Osteocyte (in vitro differentiated cells): ENCODE data around the gene FRMD4B. TPM values are rescaled to one million over a fixed set of nuclear protein-coding genes. Genes with fewer than 3 reads are reported as not detected.

Experiments used
- DNase-seq: peaks from one replicate; pipeline ENCODE4 v3.0.0; 2021; ENCODE audit warnings: mixed read lengths; ENCODE audit not compliant: unreplicated experiment; ENCODE audit errors: extremely low spot score
- H3K27ac Mint-ChIP-seq: one replicate; pipeline ENCODE4 v1.8.0; 2021; ENCODE audit warnings: mild to moderate bottlenecking, mixed read lengths; ENCODE audit not compliant: unreplicated experiment
- H3K27me3 Mint-ChIP-seq: one replicate; pipeline ENCODE4 v1.8.0; 2021; ENCODE audit warnings: mixed read lengths; ENCODE audit not compliant: unreplicated experiment
- H3K36me3 Mint-ChIP-seq: one replicate; pipeline ENCODE4 v1.8.0; 2021; ENCODE audit warnings: mixed read lengths; ENCODE audit not compliant: unreplicated experiment
- H3K4me1 Mint-ChIP-seq: one replicate; pipeline ENCODE4 v1.8.0; 2021; ENCODE audit warnings: mixed read lengths; ENCODE audit not compliant: unreplicated experiment
- H3K4me3 Mint-ChIP-seq: one replicate; pipeline ENCODE4 v1.8.0; 2021; ENCODE audit warnings: mild to moderate bottlenecking, moderate library complexity, mixed read lengths; ENCODE audit not compliant: unreplicated experiment
- H3K9me3 Mint-ChIP-seq: one replicate; pipeline ENCODE4 v1.8.0; 2021; ENCODE audit warnings: mixed read lengths; ENCODE audit not compliant: unreplicated experiment
- total RNA-seq: library from RNA; stranded (reverse); gene quantifications from 2 replicates; pipeline ENCODE4 v1.2.1, GENCODE V29; 2021
- TF ChIP-seq, protein P1 (sequence below): fragments of 200-600 bp; sonication (generic); IDR thresholded peaks from 2 replicates; pipeline ENCODE4 v1.5.0; 2021; ENCODE audit warnings: antibody characterized with exemption, mild to moderate bottlenecking, moderate library complexity

FRMD4B gene
- total RNA-seq, 1 donor from 2014 or later, result 1.3 TPM

DNA sequence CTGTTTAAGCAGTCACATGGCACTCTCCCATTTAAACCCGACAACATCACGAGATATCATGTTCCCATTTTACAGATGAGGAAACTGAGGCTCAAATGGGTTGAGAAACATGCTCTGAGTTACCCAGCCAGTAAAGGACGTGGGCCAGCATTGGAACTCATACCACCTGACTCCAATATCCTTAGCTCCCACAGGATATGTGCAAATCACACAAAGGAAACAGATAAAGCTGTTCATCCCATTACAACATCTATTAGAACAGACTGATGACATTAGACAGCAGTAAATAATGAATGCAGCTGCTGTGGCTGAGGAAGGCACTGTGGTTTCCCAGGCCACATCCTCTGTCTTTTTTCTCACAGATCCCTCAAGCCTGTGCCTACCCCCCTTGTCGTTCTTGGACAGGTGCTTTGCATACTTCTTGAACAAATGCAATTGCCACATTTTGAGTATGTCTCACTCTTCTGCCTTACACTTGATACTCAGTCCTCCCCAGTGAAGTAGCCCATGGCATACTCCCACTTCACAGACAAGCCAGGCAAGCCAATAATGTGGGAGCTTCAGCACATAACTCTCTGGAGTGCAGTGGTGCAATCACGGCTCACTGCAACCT lies 17.7 kb downstream of the FRMD4B start:
- Mint-ChIP-seq H3K36me3 (no peaks in the 10 kb centered on the region), H3K4me3 (no peak overlapping the region), H3K9me3 (no peaks in the 10 kb centered on the region), H3K27me3 (no peaks in the 10 kb centered on the region), H3K4me1 (peaks cover 44% of the 10 kb centered on the region), H3K27ac (no peak overlapping the region)
- TF ChIP-seq, protein P1, sequence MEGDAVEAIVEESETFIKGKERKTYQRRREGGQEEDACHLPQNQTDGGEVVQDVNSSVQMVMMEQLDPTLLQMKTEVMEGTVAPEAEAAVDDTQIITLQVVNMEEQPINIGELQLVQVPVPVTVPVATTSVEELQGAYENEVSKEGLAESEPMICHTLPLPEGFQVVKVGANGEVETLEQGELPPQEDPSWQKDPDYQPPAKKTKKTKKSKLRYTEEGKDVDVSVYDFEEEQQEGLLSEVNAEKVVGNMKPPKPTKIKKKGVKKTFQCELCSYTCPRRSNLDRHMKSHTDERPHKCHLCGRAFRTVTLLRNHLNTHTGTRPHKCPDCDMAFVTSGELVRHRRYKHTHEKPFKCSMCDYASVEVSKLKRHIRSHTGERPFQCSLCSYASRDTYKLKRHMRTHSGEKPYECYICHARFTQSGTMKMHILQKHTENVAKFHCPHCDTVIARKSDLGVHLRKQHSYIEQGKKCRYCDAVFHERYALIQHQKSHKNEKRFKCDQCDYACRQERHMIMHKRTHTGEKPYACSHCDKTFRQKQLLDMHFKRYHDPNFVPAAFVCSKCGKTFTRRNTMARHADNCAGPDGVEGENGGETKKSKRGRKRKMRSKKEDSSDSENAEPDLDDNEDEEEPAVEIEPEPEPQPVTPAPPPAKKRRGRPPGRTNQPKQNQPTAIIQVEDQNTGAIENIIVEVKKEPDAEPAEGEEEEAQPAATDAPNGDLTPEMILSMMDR, result no peak
- DNase-seq, result no peak

DNA sequence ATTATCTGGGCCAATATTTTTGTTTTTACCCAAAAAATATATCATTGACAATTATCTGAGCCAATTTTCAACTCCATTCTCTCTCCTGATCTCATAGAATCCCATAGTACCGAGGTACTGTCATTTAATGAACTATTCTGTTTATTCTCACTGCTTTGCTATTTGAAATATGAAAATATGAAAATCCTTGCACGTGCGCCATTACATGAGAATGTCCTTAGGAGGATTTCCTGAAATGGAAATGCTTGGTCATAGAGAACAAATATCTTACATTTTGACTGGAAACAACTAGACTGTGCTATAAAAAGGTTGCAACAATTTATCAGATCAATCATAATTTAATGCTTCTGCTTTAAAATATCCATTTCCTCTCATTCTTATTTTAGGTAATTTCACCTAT lies 18.3 kb downstream of the FRMD4B start:
- Mint-ChIP-seq H3K27me3 (no peaks in the 10 kb centered on the region), H3K4me1 (peaks cover 44% of the 10 kb centered on the region), H3K27ac (no peak overlapping the region), H3K4me3 (no peak overlapping the region), H3K9me3 (no peaks in the 10 kb centered on the region), H3K36me3 (no peaks in the 10 kb centered on the region)
- DNase-seq, result no peak
- TF ChIP-seq, protein P1, result no peak

DNA sequence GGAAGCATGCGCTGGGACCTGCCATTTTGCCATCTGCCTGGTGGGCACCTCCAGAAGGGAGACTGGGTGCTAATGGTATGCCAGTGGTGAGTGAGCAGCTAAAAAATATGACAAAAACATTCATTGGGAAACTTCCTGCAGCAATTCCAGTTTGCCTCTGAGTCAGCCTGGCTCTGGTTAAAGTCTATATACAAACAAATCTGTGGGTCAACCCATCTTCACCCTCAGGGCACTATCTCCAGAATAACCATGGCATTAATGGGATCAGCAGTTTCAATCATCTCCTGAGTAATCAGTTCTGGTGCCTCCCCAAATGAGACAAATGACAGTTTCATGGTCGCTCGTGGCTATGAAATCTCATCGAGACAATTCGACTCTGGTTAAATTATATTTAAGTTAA lies 21.5 kb downstream of the FRMD4B start:
- H3K4me3 Mint-ChIP-seq, result no peak overlapping the region
- no peaks in the 10 kb centered on the region for H3K9me3 Mint-ChIP-seq
- H3K27me3 Mint-ChIP-seq, result no peaks in the 10 kb centered on the region
- peak overlapping the region; percentile 31 for H3K27ac Mint-ChIP-seq
- H3K4me1 Mint-ChIP-seq, result peaks cover 31% of the 10 kb centered on the region
- DNase-seq, result no peak
- H3K36me3 Mint-ChIP-seq, result no peaks in the 10 kb centered on the region
- TF ChIP-seq, protein P1, result no peak

DNA sequence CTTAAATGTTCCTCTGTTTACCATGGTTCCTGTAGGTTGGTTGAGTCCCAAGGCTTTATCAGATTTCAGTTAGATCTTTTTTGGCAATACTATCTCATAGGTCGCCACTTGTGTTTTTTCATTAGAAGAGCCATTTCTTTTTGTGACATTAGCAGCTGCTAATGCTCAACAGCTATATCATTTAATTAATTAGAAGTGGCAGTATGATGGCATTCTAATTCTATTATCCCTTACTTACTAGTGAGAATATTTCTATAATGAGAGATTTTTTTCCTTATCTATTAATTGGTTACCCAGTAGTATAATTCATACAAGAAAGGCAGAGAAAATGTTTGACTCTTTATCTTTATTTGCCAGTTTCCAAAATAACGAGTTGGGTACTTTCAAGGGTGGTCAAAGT lies 25.2 kb downstream of the FRMD4B start:
- no peaks in the 10 kb centered on the region for H3K36me3 Mint-ChIP-seq
- H3K9me3 Mint-ChIP-seq, result no peaks in the 10 kb centered on the region
- no peaks in the 10 kb centered on the region for H3K27me3 Mint-ChIP-seq
- DNase-seq, result no peak
- H3K27ac Mint-ChIP-seq, result no peak overlapping the region
- TF ChIP-seq, protein P1, result no peak
- H3K4me3 Mint-ChIP-seq, result no peak overlapping the region
- peaks cover 38% of the 10 kb centered on the region for H3K4me1 Mint-ChIP-seq

DNA sequence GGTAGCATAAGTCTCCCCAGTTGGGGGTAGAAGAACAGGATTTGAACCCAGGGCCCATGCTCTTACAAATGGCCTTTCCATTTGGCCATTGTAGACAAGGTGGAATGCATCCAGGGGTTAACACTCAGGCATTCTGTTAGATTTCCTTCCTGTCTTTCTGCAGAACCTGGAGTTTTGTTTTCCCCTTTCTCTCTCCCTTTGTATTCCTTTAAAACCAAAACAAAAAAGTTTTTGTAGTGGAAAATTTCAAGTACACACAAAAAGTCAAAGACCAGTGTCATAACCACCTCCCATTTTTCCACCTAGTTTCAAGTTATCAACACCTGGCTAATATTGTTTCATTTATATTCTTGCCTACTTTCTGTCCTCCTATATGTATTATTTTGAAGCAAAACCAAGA lies 26.0 kb downstream of the FRMD4B start:
- no peak for DNase-seq
- H3K27ac Mint-ChIP-seq, result peak overlapping the region; percentile 66

More for the DNA sequence above, 26.0 kb downstream of the FRMD4B start:
- no peaks in the 10 kb centered on the region for H3K9me3 Mint-ChIP-seq
- H3K36me3 Mint-ChIP-seq, result no peaks in the 10 kb centered on the region
- TF ChIP-seq, protein P1, result no peak
- no peak overlapping the region for H3K4me3 Mint-ChIP-seq
- no peaks in the 10 kb centered on the region for H3K27me3 Mint-ChIP-seq
- peaks cover 37% of the 10 kb centered on the region for H3K4me1 Mint-ChIP-seq
